Stomach (tissue), 19 donors: ENCODE measurements around the gene SSR4. TPM values are rescaled to one million over a fixed set of nuclear protein-coding genes. Genes with fewer than 3 reads are reported as not detected.
A peak's percentile ranks its signal among the peaks of the same experiment; 100 is the strongest.
"Not testable (repeated sequence)": the region's sequence is repeated elsewhere in the genome, so short reads cannot be mapped to it uniquely, and the experiment has no call there.

Experiments
- DNase-seq, 2 donors: peaks; one replicate each; pipeline versions ENCODE4 v3.0.0 to v3.0.0-alpha.2; 2013 to 2019
- H3K27ac ChIP-seq, 5 donors: fragments of 200-600 bp in 4 of 5; sonication (generic) in 4 of 5; one replicate each; pipeline ENCODE4 v1.5.1; 2013 to 2019; ENCODE audit warnings: mild to moderate bottlenecking in 1 of 5, moderate library complexity in 1 of 5
- H3K27me3 ChIP-seq, 3 donors: fragments of 200-600 bp; sonication (generic); one replicate each; pipeline ENCODE4 v1.5.1; 2017 to 2019; ENCODE audit warnings: mixed run types in 1 of 3
- H3K36me3 ChIP-seq, 4 donors: fragments of 200-600 bp; sonication (generic); 1 replicate in 3 of 4; 2 replicates in 1 of 4; pipeline ENCODE4 v1.5.1; 2016 to 2019
- H3K4me1 ChIP-seq, 4 donors: fragments of 200-600 bp; sonication (generic); one replicate each; pipeline ENCODE4 v1.5.1; 2016 to 2019
- H3K4me3 ChIP-seq, 4 donors: fragments of 200-600 bp; sonication (generic) in 3 of 4; one replicate each; pipeline ENCODE4 v1.5.1; 2016 to 2019; ENCODE audit warnings: mild to moderate bottlenecking in 1 of 4
- H3K9me3 ChIP-seq, 4 donors: fragments of 200-600 bp; sonication (generic); one replicate each; pipeline ENCODE4 v1.5.1; 2016 to 2019
- EP300 ChIP-seq: sonication (generic); formaldehyde crosslinking; IDR thresholded peaks from one replicate; pipeline ENCODE4 v1.6.1; 2017; ENCODE audit warnings: antibody characterized with exemption
- POLR2A ChIP-seq, 4 donors: fragments of 450-650 bp; IDR thresholded peaks; one replicate each; pipeline ENCODE4 v1.6.1; 2016; ENCODE audit warnings: antibody characterized with exemption in 4 of 4, control low read depth in 2 of 4, mild to moderate bottlenecking in 1 of 4, moderate library complexity in 1 of 4
- POLR2AphosphoS5 ChIP-seq, 3 donors: sonication (generic); formaldehyde crosslinking; IDR thresholded peaks; one replicate each; pipeline ENCODE4 v1.6.1; 2016; ENCODE audit warnings: antibody characterized with exemption in 3 of 3
- WGBS, 5 donors: extraction: QIAGEN DNeasy Blood & Tissue Kit in 3 of 5; methylation state at CpG; one replicate each; pipeline versions ENCODE4 v1.1.5 to v1.1.7; 2013 to 2018; 5-methylcytosine and 5-hydroxymethylcytosine counted together
- intact Hi-C: fragments of 100-400 bp; cut with DNase I; formaldehyde crosslinking; loops from one replicate; pipeline ENCODE4 v1.15.1; 2023; ENCODE audit warnings: low total_unique reads
- long read RNA-seq, 10 donors: transcript quantifications; one replicate each; lab custom pipeline, GENCODE V29; 2026
- polyA plus RNA-seq, 3 donors: library from polyadenylated mRNA; stranded (reverse); fragments of 200-250 nt; gene quantifications; one replicate each; pipeline ENCODE4 v1.2.3, GENCODE V29; 2013
- total RNA-seq, 5 donors: library from RNA; depleted of rRNA; stranded (reverse); fragments of >200 nt; gene quantifications; one replicate each; pipeline versions ENCODE4 v1.1.0 to v1.2.3, GENCODE V29; 2014 to 2016
- TF ChIP-seq, protein P1 (sequence below), 7 experiments: fragments of 450-650 bp in 4 of 7; fragments of 200-600 bp in 3 of 7; sonication (generic) in 3 of 7; IDR thresholded peaks; one replicate each; pipeline ENCODE4 v1.5.1; 2016 to 2019; ENCODE audit warnings: antibody characterized with exemption in 7 of 7, control low read depth in 2 of 7, mild to moderate bottlenecking in 1 of 7
- donor health status: healthy with polysubstance abuse.
- donor health status: Bipolar disorder and iron deficiency.
- donor health status: healthy.

The SSR4 gene
- total RNA-seq (100 to 1,000 TPM in 3 of 5 donors, 10 to 100 TPM in 2; 13.9 to 186 (median 150) TPM), polyA plus RNA-seq (100 to 1,000 TPM; 554 to 717 (median 646) TPM)
- long read RNA-seq, donor 1, transcript SSR4-210 (5 exons, 701 nt): minor isoform, 5 of 73 reads
- long read RNA-seq, donor 1, transcript SSR4-203 (6 exons, 643 nt): major isoform, 61 of 73 reads
- long read RNA-seq, donor 1, partial matches to known transcripts: 5 of 73 reads
- long read RNA-seq, donor 1, other reads (novel, unspliced or antisense): 0 of 73 reads
- long read RNA-seq, donor 2, transcript SSR4-210 (5 exons, 701 nt): minor isoform, 6 of 104 reads
- long read RNA-seq, donor 2, transcript SSR4-203 (6 exons, 643 nt): major isoform, 96 of 104 reads
- long read RNA-seq, donor 2, partial matches to known transcripts: 0 of 104 reads
- long read RNA-seq, donor 2, other reads (novel, unspliced or antisense): 0 of 104 reads
- long read RNA-seq, donor 3, transcript SSR4-203 (6 exons, 643 nt): major isoform, 125 of 145 reads
- long read RNA-seq, donor 3, transcript SSR4-210 (5 exons, 701 nt): minor isoform, 9 of 145 reads
- long read RNA-seq, donor 3, partial matches to known transcripts: 5 of 145 reads
- long read RNA-seq, donor 3, other reads (novel, unspliced or antisense): 0 of 145 reads
- long read RNA-seq, donor 4, transcript SSR4-203 (6 exons, 643 nt): major isoform, 13 of 14 reads
- long read RNA-seq, donor 4, partial matches to known transcripts: 0 of 14 reads
- long read RNA-seq, donor 4, other reads (novel, unspliced or antisense): 0 of 14 reads
- long read RNA-seq, donor 5, transcript SSR4-203 (6 exons, 643 nt): major isoform, 172 of 183 reads
- long read RNA-seq, donor 5, partial matches to known transcripts: 5 of 183 reads
- long read RNA-seq, donor 5, other reads (novel, unspliced or antisense): 0 of 183 reads
- long read RNA-seq, donor 6, transcript SSR4-210 (5 exons, 701 nt): minor isoform, 11 of 379 reads
- long read RNA-seq, donor 6, transcript SSR4-205 (3 exons, 427 nt): minor isoform, 8 of 379 reads
- long read RNA-seq, donor 6, transcript SSR4-203 (6 exons, 643 nt): major isoform, 319 of 379 reads
- long read RNA-seq, donor 6, partial matches to known transcripts: 34 of 379 reads
- long read RNA-seq, donor 6, other reads (novel, unspliced or antisense): 0 of 379 reads
- long read RNA-seq, donor 7, transcript SSR4-203 (6 exons, 643 nt): major isoform, 168 of 189 reads
- long read RNA-seq, donor 7, transcript SSR4-210 (5 exons, 701 nt): minor isoform, 5 of 189 reads
- long read RNA-seq, donor 7, partial matches to known transcripts: 6 of 189 reads
- long read RNA-seq, donor 7, other reads (novel, unspliced or antisense): 0 of 189 reads
- long read RNA-seq, donor 8, transcript SSR4-203 (6 exons, 643 nt): major isoform, 193 of 237 reads
- long read RNA-seq, donor 8, transcript SSR4-210 (5 exons, 701 nt): minor isoform, 24 of 237 reads
- long read RNA-seq, donor 8, partial matches to known transcripts: 14 of 237 reads
- long read RNA-seq, donor 8, other reads (novel, unspliced or antisense): 0 of 237 reads
- long read RNA-seq, donor 9, transcript SSR4-205 (3 exons, 427 nt): minor isoform, 10 of 207 reads
- long read RNA-seq, donor 9, transcript SSR4-203 (6 exons, 643 nt): major isoform, 163 of 207 reads
- long read RNA-seq, donor 9, transcript SSR4-210 (5 exons, 701 nt): minor isoform, 12 of 207 reads
- long read RNA-seq, donor 9, partial matches to known transcripts: 20 of 207 reads
- long read RNA-seq, donor 9, other reads (novel, unspliced or antisense): 0 of 207 reads
- long read RNA-seq, donor 10, transcript SSR4-203 (6 exons, 643 nt): major isoform, 86 of 92 reads
- long read RNA-seq, donor 10, partial matches to known transcripts: 0 of 92 reads
- long read RNA-seq, donor 10, other reads (novel, unspliced or antisense): 0 of 92 reads

GRCh38 chrX:153794018-153794896, at the start of gene SSR4, which contains the start of gene IDH3G:
Gene SSR4 (plus strand): TSS chrX:153794668. CDS start chrX:153794688, 20 bp downstream.
Gene IDH3G (minus strand): TSS chrX:153794375. CDS start chrX:153794326, 49 bp downstream.
- Histone ChIP-seq H3K9me3 (peaks cover 0 to 50% (median 19%) of the 10 kb centered on the region in 4 donors), H3K27me3 (no peaks in the 10 kb centered on the region), H3K27ac (peak within 1 kb of the TSS; percentile 92 to 96 (median 94)), H3K4me3 (peak within 1 kb of the TSS; percentile 62 to 75 (median 72)), H3K36me3 (peaks cover 8 to 47% (median 40%) of the 10 kb centered on the region in 4 donors), H3K4me1 (peaks cover 18 to 50% (median 36%) of the 10 kb centered on the region in 4 donors)
- intact Hi-C loops: no loop called here
- TF ChIP-seq POLR2A (IDR thresholded peaks at IDR 0.05): no peak
- no peak for TF ChIP-seq EP300
- peak; percentile 20 to 80 (median 61) for TF ChIP-seq POLR2AphosphoS5 (IDR thresholded peaks at IDR 0.05)
- TF ChIP-seq, protein P1, sequence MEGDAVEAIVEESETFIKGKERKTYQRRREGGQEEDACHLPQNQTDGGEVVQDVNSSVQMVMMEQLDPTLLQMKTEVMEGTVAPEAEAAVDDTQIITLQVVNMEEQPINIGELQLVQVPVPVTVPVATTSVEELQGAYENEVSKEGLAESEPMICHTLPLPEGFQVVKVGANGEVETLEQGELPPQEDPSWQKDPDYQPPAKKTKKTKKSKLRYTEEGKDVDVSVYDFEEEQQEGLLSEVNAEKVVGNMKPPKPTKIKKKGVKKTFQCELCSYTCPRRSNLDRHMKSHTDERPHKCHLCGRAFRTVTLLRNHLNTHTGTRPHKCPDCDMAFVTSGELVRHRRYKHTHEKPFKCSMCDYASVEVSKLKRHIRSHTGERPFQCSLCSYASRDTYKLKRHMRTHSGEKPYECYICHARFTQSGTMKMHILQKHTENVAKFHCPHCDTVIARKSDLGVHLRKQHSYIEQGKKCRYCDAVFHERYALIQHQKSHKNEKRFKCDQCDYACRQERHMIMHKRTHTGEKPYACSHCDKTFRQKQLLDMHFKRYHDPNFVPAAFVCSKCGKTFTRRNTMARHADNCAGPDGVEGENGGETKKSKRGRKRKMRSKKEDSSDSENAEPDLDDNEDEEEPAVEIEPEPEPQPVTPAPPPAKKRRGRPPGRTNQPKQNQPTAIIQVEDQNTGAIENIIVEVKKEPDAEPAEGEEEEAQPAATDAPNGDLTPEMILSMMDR (IDR thresholded peaks at IDR 0.05): peak in 1 of 7 experiments; percentile 21
- WGBS, 5 donors: 0 to 29% (median 8%) methylated on average over 10 to 89 of the region's 92 CpGs; no CpG with 5 or more reads in 1 of the 5 donors
- peak; percentile 92 to 98 for DNase-seq

DNA sequence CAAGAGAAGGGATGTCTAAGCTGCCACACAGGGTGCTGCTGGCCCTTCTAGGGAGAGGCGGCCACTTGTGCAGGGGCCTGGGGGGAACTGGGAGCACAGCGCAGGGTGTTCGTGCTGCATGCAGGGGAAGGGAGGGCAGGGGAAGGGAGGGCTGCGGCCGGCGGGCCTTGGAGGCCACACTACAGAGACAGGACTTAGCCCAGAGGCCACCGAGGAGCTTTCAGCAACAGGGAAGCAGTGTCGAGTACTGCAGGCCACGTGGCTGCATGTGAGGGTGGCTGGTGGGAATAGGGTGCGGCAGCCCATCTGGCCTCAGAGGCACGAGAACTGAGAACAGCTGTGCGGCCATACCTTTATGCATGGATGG, 49.4 kb upstream of the SSR4 start:
- peaks cover 4 to 15% (median 9%) of the 10 kb centered on the region in 4 donors for H3K4me1 ChIP-seq
- H3K27me3 ChIP-seq, DNase-seq, H3K27ac ChIP-seq, H3K4me3 ChIP-seq, intact Hi-C loops, H3K9me3 ChIP-seq: not testable (repeated sequence)
- peaks cover 0 to 15% (median 8%) of the 10 kb centered on the region in 4 donors for H3K36me3 ChIP-seq
- 37 to 88% (median 57%) methylated on average over 1 to 12 of the region's 12 CpGs for WGBS, 5 donors

GRCh38 chrX:153746359-153746758, 48.1 kb upstream of the SSR4 start:
- Histone ChIP-seq H3K36me3 (peaks cover 0 to 4% (median 0%) of the 10 kb centered on the region in 4 donors), H3K27me3 (no peaks in the 10 kb centered on the region), H3K4me1 (peaks cover 4 to 15% (median 9%) of the 10 kb centered on the region in 4 donors), H3K27ac (no peak overlapping the region), H3K9me3 (peaks cover 0 to 6% (median 0%) of the 10 kb centered on the region in 4 donors), H3K4me3 (no peak overlapping the region)
- TF ChIP-seq POLR2AphosphoS5 (IDR thresholded peaks at IDR 0.05): no peak
- WGBS, 5 donors: 78 to 94% (median 87%) methylated on average over 3 of the region's 3 CpGs
- no peak for DNase-seq
- intact Hi-C loops: no loop called here

GRCh38 chrX:153746991-153747390, 47.5 kb upstream of the SSR4 start:
- H3K4me3 ChIP-seq, DNase-seq, H3K27ac ChIP-seq, H3K9me3 ChIP-seq, intact Hi-C loops, H3K36me3 ChIP-seq, H3K27me3 ChIP-seq: not testable (repeated sequence)
- WGBS, 5 donors: 43 to 86% (median 74%) methylated on average over 6 of the region's 6 CpGs
- H3K4me1 ChIP-seq: peaks cover 4 to 15% (median 9%) of the 10 kb centered on the region in 4 donors

DNA sequence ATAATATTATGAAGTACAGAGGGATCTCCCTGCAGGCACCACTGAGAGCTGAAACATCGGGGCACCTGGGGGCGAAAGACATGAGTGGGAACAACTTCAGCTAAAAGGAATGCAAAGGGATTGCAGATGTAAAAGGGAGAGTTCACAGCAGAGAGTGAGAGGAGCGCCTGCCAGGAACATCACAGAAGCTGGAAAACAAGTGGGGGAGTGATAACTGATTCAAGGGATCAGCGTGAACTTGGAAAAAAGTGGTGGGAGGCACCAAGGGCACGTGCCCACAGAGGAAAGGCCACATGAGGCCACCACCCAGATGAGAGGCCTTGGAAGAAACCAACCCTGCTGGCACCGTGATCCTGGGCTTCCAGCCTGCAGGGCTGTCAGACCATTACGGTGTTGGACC, 45.5 kb upstream of the SSR4 start:
- WGBS, 5 donors: 73 to 88% (median 83%) methylated on average over 5 to 7 of the region's 7 CpGs
- H3K9me3 ChIP-seq, H3K27ac ChIP-seq, H3K27me3 ChIP-seq, DNase-seq, H3K4me3 ChIP-seq, H3K36me3 ChIP-seq, intact Hi-C loops, H3K4me1 ChIP-seq: not testable (repeated sequence)
